ENCODE measurements around the gene PDSS2. TPM values are rescaled to one million over a fixed set of nuclear protein-coding genes. Genes with fewer than 3 reads are reported as not detected.

Gene PDSS2
- total and polyA plus RNA-seq, 3 donors from 2014 or later: 15.1 to 19.4 (median 17.0) TPM

DNA sequence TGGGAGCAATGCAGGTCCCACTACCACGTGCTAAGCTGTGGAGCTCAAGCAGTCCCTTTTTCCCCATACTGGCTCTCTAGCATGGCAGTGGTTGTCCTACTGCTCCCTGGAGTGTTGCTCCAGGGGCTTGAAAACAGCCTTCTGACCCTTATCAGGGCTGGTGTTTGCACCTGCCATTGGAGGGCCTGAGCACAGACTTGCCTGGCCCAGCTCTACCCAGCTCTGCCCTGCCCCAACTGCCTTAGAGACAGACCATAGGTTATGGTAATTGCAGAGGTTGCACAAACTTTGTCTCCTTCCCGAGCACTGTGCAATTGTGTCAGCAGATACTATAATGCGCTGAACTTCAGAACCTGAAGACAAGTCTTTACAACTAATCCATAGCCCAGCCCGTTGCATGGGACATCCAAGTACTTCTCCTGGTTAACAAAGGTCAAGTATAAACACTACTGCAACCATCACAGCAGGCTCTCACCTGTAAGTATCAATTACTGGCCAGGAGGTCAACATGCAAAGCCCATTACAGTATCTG, 58.7 kb downstream of the PDSS2 start:
- no peak for DNase-seq
- no peaks in the 10 kb centered on the region for H3K4me1 ChIP-seq
- no peak overlapping the region for H3K4me3 ChIP-seq
- no peak for TF ChIP-seq POLR2A (IDR thresholded peaks at IDR 0.05)
- TF ChIP-seq CTCF (IDR thresholded peaks at IDR 0.05): no peak
- WGBS, 2 donors: 92 to 94% methylated on average over 4 of the region's 4 CpGs
- no peaks in the 10 kb centered on the region for H3K27me3 ChIP-seq
- no peaks in the 10 kb centered on the region for H3K36me3 ChIP-seq (ENCODE audit: low read depth, missing control alignments)
- no peaks in the 10 kb centered on the region for H3K9me3 ChIP-seq
- intact Hi-C loops (cut with DNase I; ENCODE audit: low total_unique reads): no loop called here
- H3K27ac ChIP-seq: no peak overlapping the region

DNA sequence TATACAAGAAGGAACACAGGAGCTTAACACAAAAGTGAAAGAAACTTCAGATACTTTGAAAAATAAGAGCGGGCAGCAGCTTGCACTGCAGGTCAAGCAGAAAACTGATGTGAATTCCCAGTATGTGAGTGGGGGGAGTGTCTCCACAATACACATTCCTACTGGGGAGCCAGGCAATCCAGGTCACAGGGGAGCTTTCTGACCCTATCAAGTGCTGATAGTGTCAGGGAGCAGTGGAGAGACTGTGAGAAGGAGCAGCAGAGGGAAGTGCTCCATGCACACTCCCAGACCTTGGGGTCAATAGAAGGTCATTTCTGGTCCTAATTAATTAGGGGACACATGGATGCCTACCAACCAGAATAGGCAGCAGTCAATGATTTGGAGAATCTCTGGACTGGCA, 59.4 kb downstream of the PDSS2 start:
- no peaks in the 10 kb centered on the region for H3K36me3 ChIP-seq (ENCODE audit: low read depth, missing control alignments)
- WGBS, 2 donors: 76 to 92% methylated on average over 1 of the region's 1 CpG
- DNase-seq: no peak
- H3K9me3 ChIP-seq: no peaks in the 10 kb centered on the region
- intact Hi-C loops (cut with DNase I; ENCODE audit: low total_unique reads): no loop called here
- TF ChIP-seq CTCF (IDR thresholded peaks at IDR 0.05) (no peak), POLR2A (IDR thresholded peaks at IDR 0.05) (no peak)
- no peak overlapping the region for H3K27ac ChIP-seq
- no peak overlapping the region for H3K4me3 ChIP-seq
- no peaks in the 10 kb centered on the region for H3K27me3 ChIP-seq
- H3K4me1 ChIP-seq: no peaks in the 10 kb centered on the region

DNA sequence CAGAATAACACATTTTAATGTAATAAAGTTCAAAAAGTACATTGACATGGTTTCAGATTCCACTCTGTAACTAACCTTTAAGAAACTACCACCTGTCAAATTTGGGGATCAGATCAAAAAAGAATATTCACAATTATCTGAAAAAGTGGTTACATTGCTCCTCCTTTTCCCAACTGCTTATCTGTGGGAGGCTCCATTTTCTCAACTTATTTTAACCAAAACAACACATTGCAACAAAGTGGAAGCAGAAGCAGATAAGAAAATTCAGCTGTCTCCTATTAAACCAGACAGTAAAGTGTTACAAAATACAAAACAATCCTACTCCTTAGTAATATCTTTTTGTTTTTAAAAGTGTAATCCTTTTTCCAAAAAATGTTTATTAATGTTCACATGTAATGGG, 61.4 kb downstream of the PDSS2 start:
- DNase-seq: no peak
- no peak for TF ChIP-seq CTCF (IDR thresholded peaks at IDR 0.05)
- TF ChIP-seq POLR2A (IDR thresholded peaks at IDR 0.05): no peak
- Histone ChIP-seq H3K4me3 (no peak overlapping the region), H3K27me3 (no peaks in the 10 kb centered on the region), H3K36me3 (ENCODE audit: low read depth, missing control alignments) (no peaks in the 10 kb centered on the region), H3K9me3 (no peaks in the 10 kb centered on the region), H3K27ac (no peak overlapping the region), H3K4me1 (no peaks in the 10 kb centered on the region)
- intact Hi-C loops (cut with DNase I; ENCODE audit: low total_unique reads): no loop called here

GRCh38 chr6:107396211-107396610, 63.2 kb downstream of the PDSS2 start:
- Histone ChIP-seq H3K4me3 (no peak overlapping the region), H3K27me3 (no peaks in the 10 kb centered on the region), H3K4me1 (peaks cover 2% of the 10 kb centered on the region), H3K27ac (no peak overlapping the region), H3K9me3 (no peaks in the 10 kb centered on the region), H3K36me3 (ENCODE audit: low read depth, missing control alignments) (no peaks in the 10 kb centered on the region)
- intact Hi-C loops (cut with DNase I; ENCODE audit: low total_unique reads): no loop called here
- no peak for DNase-seq
- TF ChIP-seq CTCF (IDR thresholded peaks at IDR 0.05): no peak
- no peak for TF ChIP-seq POLR2A (IDR thresholded peaks at IDR 0.05)
- 94 to 100% methylated on average over 1 of the region's 1 CpG for whole genome bisulfite sequencing, 2 donors

- no peaks in the 10 kb centered on the region for H3K9me3 ChIP-seq
- DNase-seq: no peak
- no peaks in the 10 kb centered on the region for H3K27me3 ChIP-seq
- intact Hi-C loops (cut with DNase I; ENCODE audit: low total_unique reads): no loop called here
- H3K27ac ChIP-seq: no peak overlapping the region
- H3K4me1 ChIP-seq: peaks cover 7% of the 10 kb centered on the region
- H3K36me3 ChIP-seq (ENCODE audit: low read depth, missing control alignments): no peaks in the 10 kb centered on the region
- no peak for TF ChIP-seq POLR2A (IDR thresholded peaks at IDR 0.05)
- TF ChIP-seq CTCF (IDR thresholded peaks at IDR 0.05): no peak
- H3K4me3 ChIP-seq: no peak overlapping the region
- 88 to 91% methylated on average over 2 of the region's 2 CpGs for WGBS, 2 donors
Measured at GRCh38 chr6:107392069-107392468, 67.3 kb downstream of the PDSS2 start.

All from testis (tissue), 3 donors.